ENCODE results near the gene MXRA7. TPM values are rescaled to one million over a fixed set of nuclear protein-coding genes. Genes with fewer than 3 reads are reported as not detected.

Gene MXRA7
- total and polyA plus RNA-seq, 4 donors: 4.8 to 22.1 (median 11.3) TPM

DNA sequence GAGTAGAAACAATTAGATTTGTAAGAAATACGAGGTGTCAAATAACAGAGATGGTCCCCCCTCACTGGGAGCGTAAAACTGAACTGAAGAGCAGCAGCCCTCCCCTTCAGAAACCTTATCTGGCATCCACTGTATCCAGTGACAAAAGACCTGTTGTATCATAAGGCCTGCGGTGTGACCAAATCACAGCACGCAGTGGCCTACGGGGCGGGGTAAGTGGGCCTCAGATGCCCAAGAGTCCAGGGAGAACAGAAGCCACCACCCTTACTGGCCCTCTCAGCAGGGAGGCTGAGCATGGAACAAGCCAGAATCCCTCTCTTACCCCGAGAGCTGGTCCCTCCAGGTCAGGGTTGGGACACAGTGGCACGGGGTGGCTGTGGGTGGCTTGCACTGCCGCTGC is 10.2 kb upstream of the MXRA7 start:
- no peak overlapping the region for H3K27ac ChIP-seq (ENCODE audit: low read depth in 1 of 2, low read length in 2 of 2)
- H3K4me1 ChIP-seq (ENCODE audit: control insufficient read depth in 4 of 4, insufficient read depth in 4 of 4, low read length in 3 of 4): peaks cover 3 to 12% (median 9%) of the 10 kb centered on the region in 4 donors
- H3K4me3 ChIP-seq (ENCODE audit: low read depth in 1 of 3, low read length in 3 of 3): no peak overlapping the region
- DNase-seq (ENCODE audit: low spot score): no peak
- TF ChIP-seq, protein P1, sequence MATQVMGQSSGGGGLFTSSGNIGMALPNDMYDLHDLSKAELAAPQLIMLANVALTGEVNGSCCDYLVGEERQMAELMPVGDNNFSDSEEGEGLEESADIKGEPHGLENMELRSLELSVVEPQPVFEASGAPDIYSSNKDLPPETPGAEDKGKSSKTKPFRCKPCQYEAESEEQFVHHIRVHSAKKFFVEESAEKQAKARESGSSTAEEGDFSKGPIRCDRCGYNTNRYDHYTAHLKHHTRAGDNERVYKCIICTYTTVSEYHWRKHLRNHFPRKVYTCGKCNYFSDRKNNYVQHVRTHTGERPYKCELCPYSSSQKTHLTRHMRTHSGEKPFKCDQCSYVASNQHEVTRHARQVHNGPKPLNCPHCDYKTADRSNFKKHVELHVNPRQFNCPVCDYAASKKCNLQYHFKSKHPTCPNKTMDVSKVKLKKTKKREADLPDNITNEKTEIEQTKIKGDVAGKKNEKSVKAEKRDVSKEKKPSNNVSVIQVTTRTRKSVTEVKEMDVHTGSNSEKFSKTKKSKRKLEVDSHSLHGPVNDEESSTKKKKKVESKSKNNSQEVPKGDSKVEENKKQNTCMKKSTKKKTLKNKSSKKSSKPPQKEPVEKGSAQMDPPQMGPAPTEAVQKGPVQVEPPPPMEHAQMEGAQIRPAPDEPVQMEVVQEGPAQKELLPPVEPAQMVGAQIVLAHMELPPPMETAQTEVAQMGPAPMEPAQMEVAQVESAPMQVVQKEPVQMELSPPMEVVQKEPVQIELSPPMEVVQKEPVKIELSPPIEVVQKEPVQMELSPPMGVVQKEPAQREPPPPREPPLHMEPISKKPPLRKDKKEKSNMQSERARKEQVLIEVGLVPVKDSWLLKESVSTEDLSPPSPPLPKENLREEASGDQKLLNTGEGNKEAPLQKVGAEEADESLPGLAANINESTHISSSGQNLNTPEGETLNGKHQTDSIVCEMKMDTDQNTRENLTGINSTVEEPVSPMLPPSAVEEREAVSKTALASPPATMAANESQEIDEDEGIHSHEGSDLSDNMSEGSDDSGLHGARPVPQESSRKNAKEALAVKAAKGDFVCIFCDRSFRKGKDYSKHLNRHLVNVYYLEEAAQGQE (IDR thresholded peaks at IDR 0.05): no peak
- TF ChIP-seq, protein P2, sequence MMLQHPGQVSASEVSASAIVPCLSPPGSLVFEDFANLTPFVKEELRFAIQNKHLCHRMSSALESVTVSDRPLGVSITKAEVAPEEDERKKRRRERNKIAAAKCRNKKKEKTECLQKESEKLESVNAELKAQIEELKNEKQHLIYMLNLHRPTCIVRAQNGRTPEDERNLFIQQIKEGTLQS (IDR thresholded peaks at IDR 0.05): no peak
- TF ChIP-seq HNF4A (conservative IDR thresholded peaks at IDR 0.05): no peak
- no peak for TF ChIP-seq GABPA (IDR thresholded peaks at IDR 0.05 in 1 of 2, conservative IDR thresholded peaks at IDR 0.05 in 1 of 2)
- no peak for TF ChIP-seq FOXA1 (IDR thresholded peaks at IDR 0.05)
- TF ChIP-seq SP1 (IDR thresholded peaks at IDR 0.05): no peak
- no peak for TF ChIP-seq JUND (IDR thresholded peaks at IDR 0.05)
- no peak for TF ChIP-seq YY1 (IDR thresholded peaks at IDR 0.05)
- no peak for TF ChIP-seq RAD21 (IDR thresholded peaks at IDR 0.05)
- no peak for TF ChIP-seq EGR1 (IDR thresholded peaks at IDR 0.05; ENCODE audit: low read depth in 2 of 2)
- no peak for TF ChIP-seq NR2F2 (IDR thresholded peaks at IDR 0.05)
- TF ChIP-seq RXRA (IDR thresholded peaks at IDR 0.05): no peak
- TF ChIP-seq, protein P3, sequence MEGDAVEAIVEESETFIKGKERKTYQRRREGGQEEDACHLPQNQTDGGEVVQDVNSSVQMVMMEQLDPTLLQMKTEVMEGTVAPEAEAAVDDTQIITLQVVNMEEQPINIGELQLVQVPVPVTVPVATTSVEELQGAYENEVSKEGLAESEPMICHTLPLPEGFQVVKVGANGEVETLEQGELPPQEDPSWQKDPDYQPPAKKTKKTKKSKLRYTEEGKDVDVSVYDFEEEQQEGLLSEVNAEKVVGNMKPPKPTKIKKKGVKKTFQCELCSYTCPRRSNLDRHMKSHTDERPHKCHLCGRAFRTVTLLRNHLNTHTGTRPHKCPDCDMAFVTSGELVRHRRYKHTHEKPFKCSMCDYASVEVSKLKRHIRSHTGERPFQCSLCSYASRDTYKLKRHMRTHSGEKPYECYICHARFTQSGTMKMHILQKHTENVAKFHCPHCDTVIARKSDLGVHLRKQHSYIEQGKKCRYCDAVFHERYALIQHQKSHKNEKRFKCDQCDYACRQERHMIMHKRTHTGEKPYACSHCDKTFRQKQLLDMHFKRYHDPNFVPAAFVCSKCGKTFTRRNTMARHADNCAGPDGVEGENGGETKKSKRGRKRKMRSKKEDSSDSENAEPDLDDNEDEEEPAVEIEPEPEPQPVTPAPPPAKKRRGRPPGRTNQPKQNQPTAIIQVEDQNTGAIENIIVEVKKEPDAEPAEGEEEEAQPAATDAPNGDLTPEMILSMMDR (IDR thresholded peaks at IDR 0.05; ENCODE audit: low read depth, low read length, missing input control): no peak
- no peak for TF ChIP-seq TAF1 (conservative IDR thresholded peaks at IDR 0.05)
- TF ChIP-seq HNF4G (IDR thresholded peaks at IDR 0.05): no peak
- TF ChIP-seq, protein P4, sequence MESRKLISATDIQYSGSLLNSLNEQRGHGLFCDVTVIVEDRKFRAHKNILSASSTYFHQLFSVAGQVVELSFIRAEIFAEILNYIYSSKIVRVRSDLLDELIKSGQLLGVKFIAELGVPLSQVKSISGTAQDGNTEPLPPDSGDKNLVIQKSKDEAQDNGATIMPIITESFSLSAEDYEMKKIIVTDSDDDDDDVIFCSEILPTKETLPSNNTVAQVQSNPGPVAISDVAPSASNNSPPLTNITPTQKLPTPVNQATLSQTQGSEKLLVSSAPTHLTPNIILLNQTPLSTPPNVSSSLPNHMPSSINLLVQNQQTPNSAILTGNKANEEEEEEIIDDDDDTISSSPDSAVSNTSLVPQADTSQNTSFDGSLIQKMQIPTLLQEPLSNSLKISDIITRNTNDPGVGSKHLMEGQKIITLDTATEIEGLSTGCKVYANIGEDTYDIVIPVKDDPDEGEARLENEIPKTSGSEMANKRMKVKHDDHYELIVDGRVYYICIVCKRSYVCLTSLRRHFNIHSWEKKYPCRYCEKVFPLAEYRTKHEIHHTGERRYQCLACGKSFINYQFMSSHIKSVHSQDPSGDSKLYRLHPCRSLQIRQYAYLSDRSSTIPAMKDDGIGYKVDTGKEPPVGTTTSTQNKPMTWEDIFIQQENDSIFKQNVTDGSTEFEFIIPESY (IDR thresholded peaks at IDR 0.05): no peak
- TF ChIP-seq FOXA2 (IDR thresholded peaks at IDR 0.05): no peak
- no peaks in the 10 kb centered on the region for H3K9me3 ChIP-seq (ENCODE audit: control insufficient read depth in 4 of 4, low read length in 3 of 4)
- H3K36me3 ChIP-seq (ENCODE audit: control insufficient read depth in 4 of 4, insufficient read depth in 3 of 4, low read depth in 1 of 4, low read length in 3 of 4): peaks cover 19 to 68% (median 62%) of the 10 kb centered on the region in 4 donors
- WGBS: 96% methylated on average over 9 of the region's 9 CpGs
- H3K27me3 ChIP-seq (ENCODE audit: control insufficient read depth in 4 of 4, insufficient read depth in 4 of 4, low read length in 3 of 4): no peaks in the 10 kb centered on the region
- no peak overlapping the region for H3K9ac ChIP-seq (ENCODE audit: low read depth in 1 of 2, low read length in 2 of 2)

DNA sequence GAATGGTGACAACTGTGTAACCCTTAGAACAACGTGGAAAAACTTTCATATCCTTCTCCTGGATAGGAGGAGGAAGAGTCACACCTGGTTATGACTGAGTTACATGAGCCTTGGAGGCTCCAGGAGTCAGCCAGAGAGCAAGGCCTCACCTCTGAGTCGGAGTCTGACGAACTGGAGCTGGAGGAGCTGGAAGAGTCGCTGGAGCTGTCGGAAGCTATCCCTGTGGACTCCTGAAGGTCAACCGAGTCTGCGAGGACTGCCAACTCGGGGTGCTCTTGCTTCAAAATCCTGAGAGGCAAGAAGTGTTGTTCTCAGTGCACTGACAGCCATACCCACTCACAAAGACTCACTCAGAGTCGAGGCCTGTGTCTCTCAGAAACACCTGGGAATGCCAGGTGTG is 9.4 kb upstream of the MXRA7 start:
- peaks cover 3 to 14% (median 6%) of the 10 kb centered on the region in 4 donors for H3K4me1 ChIP-seq (ENCODE audit: control insufficient read depth in 4 of 4, insufficient read depth in 4 of 4, low read length in 3 of 4)
- WGBS: 96% methylated on average over 9 of the region's 9 CpGs
- DNase-seq (ENCODE audit: low spot score): no peak
- no peak overlapping the region for H3K4me3 ChIP-seq (ENCODE audit: low read depth in 1 of 3, low read length in 3 of 3)
- no peaks in the 10 kb centered on the region for H3K27me3 ChIP-seq (ENCODE audit: control insufficient read depth in 4 of 4, insufficient read depth in 4 of 4, low read length in 3 of 4)
- peaks cover 19 to 75% (median 67%) of the 10 kb centered on the region in 4 donors for H3K36me3 ChIP-seq (ENCODE audit: control insufficient read depth in 4 of 4, insufficient read depth in 3 of 4, low read depth in 1 of 4, low read length in 3 of 4)
- H3K27ac ChIP-seq (ENCODE audit: low read depth in 1 of 2, low read length in 2 of 2): no peak overlapping the region
- no peaks in the 10 kb centered on the region for H3K9me3 ChIP-seq (ENCODE audit: control insufficient read depth in 4 of 4, low read length in 3 of 4)
- H3K9ac ChIP-seq (ENCODE audit: low read depth in 1 of 2, low read length in 2 of 2): no peak overlapping the region
- TF ChIP-seq YY1 (IDR thresholded peaks at IDR 0.05): no peak
- TF ChIP-seq, protein P3 (IDR thresholded peaks at IDR 0.05; ENCODE audit: low read depth, low read length, missing input control): no peak
- TF ChIP-seq HNF4G (IDR thresholded peaks at IDR 0.05): no peak
- no peak for TF ChIP-seq EGR1 (IDR thresholded peaks at IDR 0.05; ENCODE audit: low read depth in 2 of 2)
- TF ChIP-seq, protein P1 (IDR thresholded peaks at IDR 0.05): no peak
- no peak for TF ChIP-seq TAF1 (conservative IDR thresholded peaks at IDR 0.05)
- no peak for TF ChIP-seq FOXA1 (IDR thresholded peaks at IDR 0.05)
- TF ChIP-seq, protein P2 (IDR thresholded peaks at IDR 0.05): no peak
- TF ChIP-seq, protein P5, sequence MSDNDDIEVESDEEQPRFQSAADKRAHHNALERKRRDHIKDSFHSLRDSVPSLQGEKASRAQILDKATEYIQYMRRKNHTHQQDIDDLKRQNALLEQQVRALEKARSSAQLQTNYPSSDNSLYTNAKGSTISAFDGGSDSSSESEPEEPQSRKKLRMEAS (IDR thresholded peaks at IDR 0.05): no peak
- no peak for TF ChIP-seq NR2F2 (IDR thresholded peaks at IDR 0.05)

Measured in liver (tissue), 9 donors.